SIG-M5 (cell line): ENCODE results near the gene WDR83.
"Not testable (repeated sequence)": the region's sequence is repeated elsewhere in the genome, so short reads cannot be mapped to it uniquely, and the experiment has no call there.

ENCODE experiments used
- DNase-seq: peaks from one replicate; lab custom pipeline; 2025; lab: John Stamatoyannopoulos, UW

Gene WDR83

DNA sequence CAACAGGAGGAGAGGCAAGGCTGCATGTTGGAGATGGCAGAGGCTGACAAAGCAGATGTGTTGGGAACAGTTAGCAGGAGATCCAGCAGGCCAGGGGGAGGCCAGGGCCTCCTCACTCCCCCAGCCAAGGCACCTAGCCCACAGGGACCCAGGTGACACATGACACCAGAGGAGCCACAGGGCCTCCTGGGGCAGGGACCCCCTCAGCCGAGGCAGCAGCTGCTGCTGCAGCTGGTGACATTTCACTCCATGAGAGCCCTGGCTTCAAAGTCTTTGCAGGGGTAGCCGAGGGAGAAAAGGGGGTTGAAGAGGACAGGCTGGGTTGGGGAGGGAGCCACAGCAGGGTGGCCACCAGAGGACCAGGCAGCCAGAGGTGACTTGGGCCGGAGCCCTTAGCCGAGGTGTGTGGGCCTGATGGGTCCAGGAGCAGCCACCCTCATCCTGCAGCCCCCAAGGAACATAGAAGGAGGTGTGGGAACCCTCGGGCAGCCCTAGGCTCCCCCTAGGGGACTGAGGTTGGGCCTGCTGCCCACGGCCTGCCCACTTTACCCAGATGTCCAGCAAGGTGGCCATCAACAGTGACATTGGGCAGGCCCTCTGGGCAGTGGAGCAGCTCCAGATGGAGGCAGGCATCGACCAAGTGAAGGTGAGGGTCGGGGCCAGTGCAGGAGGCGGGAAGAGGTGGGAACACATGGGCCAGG lies 21.0 kb downstream of the WDR83 start, which contains the start of gene GNG14:
TSS of gene GNG14 (plus strand) at position 503 of the 701 bp plus-strand sequence. CDS start at position 554, 51 bp downstream.
- no peak for DNase-seq

DNA sequence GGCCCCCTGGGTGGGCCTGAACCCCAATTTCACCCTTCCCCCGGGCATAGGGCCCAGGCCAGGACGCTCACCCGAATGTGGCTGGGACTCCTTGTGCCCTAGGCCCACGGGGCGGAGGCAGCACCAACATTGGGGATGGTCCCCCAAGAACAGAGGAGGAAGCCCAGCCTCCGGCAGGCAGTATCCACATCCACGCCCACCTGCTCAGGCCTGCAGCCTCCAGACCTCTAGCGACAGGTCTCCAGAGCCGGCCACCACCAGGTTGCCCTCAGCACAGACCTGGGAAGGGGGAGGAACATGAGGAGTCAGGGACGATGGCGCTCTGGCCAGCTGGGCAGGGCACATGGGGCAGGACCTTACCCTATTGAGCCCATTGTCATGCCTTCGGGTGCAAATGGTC lies 22.4 kb downstream of the WDR83 start:
- DNase-seq: no peak

- no peak for DNase-seq
Measured at GRCh38 chr19:12689581-12690216, 23.1 kb downstream of the WDR83 start.

DNA sequence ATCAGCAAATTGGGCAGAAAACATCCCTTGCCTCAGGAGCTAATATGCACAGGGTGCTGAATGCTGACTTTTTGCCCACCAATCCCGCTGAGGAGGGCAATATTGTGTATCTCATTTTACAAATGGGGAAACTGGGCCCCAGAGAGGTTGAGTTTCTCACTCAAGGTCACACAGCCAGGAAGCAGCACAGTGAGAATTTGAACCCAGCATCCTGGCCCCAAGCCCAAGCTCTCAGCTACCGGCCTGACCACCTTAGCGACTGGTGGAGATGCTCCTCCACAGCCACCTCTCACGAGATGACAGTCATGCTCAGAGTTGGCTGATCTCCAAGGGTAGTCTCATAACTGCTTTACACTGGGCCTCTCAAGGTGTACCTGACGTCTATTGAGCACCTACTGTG lies 26.4 kb downstream of the WDR83 start:
- DNase-seq: no peak

- no peak for DNase-seq
Measured at GRCh38 chr19:12694641-12695040, 28.0 kb downstream of the WDR83 start.

DNA sequence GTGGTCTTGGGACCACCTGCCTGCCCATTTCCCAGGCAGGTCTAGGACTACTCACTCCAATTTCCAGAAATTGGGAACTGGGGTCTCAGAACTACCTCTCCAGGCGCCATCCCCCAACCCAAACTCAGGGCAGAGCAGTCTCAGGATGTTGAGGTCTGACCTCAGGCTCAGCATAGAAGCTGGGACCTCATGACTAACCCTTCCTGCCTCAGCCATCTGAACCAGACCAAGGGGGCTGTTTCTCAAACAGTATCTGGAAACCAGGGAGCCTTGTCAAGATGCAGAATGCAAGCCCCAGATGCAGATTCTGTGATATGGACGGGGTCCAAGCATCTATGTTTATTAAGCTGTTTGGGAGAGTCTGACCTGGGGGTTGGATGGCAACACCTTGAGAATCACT lies 28.5 kb downstream of the WDR83 start:
- no peak for DNase-seq

DNA sequence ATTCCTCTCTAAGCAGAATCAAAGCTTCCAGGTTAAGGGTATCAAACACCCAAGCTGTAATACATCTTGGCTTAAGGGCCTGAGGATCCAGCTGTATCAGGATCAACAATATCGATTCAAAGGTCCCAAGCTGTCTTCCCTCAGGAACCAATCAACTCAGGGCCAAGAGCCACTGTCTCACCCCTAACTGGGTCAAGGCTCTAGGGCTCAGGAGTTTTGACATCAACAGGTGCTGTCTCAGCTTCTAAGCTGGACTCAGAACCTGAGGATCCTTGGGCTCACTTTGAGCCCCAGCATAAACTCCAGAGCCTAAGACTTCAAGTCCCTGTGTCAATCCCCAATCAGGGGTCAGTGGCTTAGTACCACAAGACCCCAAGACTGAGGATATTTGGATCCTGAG lies 28.9 kb downstream of the WDR83 start:
- DNase-seq: no peak

DNA sequence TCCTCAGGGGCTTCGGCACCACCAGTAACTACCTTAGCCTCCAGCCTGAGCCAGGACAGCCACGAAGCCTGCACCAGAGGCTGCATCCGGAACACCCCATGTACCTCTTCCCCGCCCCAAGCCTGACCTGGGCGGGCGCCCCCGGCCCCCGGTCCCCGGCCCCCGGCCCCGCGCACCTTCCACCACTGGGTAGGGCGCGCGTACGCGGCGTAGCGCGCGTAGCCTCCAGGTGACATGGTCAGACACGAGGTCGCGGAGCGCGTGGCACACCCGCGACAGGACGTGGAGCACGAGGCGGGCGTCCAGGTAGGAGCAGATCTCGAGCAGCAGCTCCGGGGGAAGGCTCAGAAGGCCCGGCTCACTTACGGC lies 29.4 kb downstream of the WDR83 start:
- no peak for DNase-seq

- DNase-seq: peak; percentile 87
Measured at GRCh38 chr19:12696366-12697335, 30.0 kb downstream of the WDR83 start, which contains the start of gene FBXW9. TSS of gene FBXW9 (minus strand) at chr19:12696631. CDS start at chr19:12696581, 50 bp downstream.

GRCh38 chr19:12697425-12697824 lies 30.8 kb downstream of the WDR83 start:
- not testable (repeated sequence) for DNase-seq

- no peak for DNase-seq
Measured at GRCh38 chr19:12698138-12698537, 31.5 kb downstream of the WDR83 start.

DNA sequence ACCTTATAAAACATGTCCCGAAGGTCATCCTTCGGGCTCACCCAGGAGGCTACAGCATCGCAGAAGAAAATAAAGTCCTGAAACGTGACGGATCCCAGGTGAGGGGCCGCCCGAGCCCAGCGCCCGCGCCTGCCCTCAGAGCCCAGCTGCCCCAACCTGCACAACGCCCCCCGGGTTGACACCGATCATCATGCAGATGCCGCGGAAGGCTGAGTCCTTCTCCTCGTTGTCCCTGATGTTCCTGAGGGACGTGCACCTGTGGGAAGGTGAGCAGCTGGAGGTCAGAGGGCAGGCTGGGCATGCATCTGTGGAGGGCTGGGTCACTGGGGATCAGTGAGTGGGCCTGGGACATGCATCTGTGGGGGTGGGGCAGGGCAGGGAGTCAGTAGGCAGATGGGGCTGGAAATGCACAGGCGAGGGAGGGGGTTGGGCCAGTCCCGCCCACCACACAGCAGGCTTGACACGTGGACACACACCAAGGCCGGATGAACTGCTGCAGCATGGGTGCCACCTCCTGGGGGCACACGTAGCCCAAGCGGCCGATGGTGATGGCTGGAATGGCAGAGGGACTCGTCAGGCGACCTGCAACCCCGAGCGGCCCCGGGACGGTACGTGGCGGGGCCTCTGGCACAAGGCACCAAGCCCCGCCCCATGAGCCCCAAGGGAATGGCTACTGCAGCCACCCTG lies 35.1 kb downstream of the WDR83 start:
- no peak for DNase-seq

- no peak for DNase-seq
Measured at GRCh38 chr19:12703046-12703445, 36.4 kb downstream of the WDR83 start.

GRCh38 chr19:12705169-12705568 lies 38.6 kb downstream of the WDR83 start:
- no peak for DNase-seq

DNA sequence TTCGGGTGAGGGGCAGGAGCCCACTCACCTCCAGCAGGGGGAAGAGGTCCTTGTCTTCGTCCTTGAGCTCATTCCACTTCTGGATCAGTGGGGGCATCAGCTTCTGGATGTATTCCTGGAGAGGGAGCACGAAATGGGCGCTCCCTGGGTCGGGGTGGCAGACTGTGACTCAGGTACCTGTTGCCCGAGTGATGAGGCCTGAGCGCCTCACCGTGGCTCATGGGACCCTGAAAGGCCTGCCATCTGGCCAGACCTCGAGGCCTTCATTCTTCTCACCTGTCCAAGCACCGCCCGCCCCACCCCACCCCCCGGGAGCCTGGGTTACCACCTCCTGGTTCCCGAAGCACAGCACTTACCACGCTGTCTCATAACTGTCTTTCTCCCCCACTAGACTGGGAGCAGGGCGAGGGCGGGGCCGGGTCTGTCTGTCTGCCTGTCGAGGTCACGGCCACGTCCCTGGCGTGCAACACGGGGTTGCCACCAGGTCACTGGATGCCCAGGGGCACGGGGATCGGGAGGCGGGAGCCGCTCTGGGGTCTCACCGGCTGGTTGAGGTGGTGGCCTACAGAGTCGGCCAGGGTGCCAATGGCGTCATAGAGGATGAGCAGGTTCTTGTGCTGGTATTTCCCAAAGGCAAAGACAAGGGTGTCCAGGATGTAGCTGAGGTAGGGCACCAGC lies 39.2 kb downstream of the WDR83 start:
- DNase-seq: no peak

DNA sequence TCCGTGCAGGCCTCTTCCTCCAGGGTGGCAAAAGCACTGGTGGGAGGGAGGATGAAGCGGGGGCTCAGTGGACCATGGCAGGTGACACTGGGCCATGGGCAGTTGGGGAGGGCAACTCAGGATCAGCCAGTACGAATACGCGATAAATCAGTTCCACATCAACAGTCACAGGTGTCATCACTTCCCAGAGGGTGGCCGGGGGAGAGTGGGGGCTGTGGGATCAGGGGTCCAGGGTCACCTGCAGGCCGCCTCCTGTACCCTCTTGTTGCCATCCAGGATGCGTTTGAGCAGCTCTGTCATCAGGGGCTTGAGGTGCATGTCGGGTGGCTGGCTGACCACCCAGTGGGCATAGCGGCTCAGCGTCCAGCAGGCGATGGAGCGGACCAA lies 39.7 kb downstream of the WDR83 start:
- DNase-seq: no peak

- no peak for DNase-seq
Measured at GRCh38 chr19:12708641-12709040, 42.0 kb downstream of the WDR83 start.

GRCh38 chr19:12711187-12711586 lies 44.6 kb downstream of the WDR83 start:
- no peak for DNase-seq

- DNase-seq: not testable (repeated sequence)
Measured at GRCh38 chr19:12712077-12712476, 45.5 kb downstream of the WDR83 start.

DNA sequence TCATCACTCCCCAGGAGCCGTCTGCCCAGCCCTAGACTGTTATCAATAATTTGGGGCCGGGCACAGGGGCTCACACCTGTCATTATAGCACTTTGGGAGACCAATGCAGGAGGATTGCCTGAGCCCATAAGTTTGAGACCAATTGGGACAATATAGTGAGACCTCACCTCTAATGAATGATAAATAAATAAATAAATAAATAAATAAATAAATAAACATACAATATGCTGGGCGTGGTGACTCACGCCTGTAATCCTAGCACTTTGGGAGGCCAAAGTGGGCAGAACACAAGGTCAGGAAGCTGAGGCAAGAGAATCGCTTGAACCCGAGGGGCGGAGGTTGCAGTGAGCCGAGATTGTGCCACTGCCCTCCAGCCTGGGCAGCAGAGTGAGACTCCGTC lies 46.7 kb downstream of the WDR83 start:
- DNase-seq: not testable (repeated sequence)

GRCh38 chr19:12715102-12715501 lies 48.5 kb downstream of the WDR83 start:
- DNase-seq: no peak
